Hepatocyte (in vitro differentiated cells): Measurements from ENCODE around the gene BLNK.

Experiments
- EZH2 ChIP-seq: fragments of 200-600 bp; sonication (generic); IDR thresholded peaks from 2 replicates; pipeline ENCODE4 v1.6.1; 2016; ENCODE audit warnings: antibody characterized with exemption, mild to moderate bottlenecking, borderline replicate concordance
- TF ChIP-seq, protein P1 (sequence below): fragments of 200-600 bp; sonication (generic); IDR thresholded peaks from 2 replicates; pipeline ENCODE4 v1.5.1; 2016; ENCODE audit warnings: antibody characterized with exemption, mild to moderate bottlenecking; ENCODE audit not compliant: poor library complexity

- TF ChIP-seq, protein P1, sequence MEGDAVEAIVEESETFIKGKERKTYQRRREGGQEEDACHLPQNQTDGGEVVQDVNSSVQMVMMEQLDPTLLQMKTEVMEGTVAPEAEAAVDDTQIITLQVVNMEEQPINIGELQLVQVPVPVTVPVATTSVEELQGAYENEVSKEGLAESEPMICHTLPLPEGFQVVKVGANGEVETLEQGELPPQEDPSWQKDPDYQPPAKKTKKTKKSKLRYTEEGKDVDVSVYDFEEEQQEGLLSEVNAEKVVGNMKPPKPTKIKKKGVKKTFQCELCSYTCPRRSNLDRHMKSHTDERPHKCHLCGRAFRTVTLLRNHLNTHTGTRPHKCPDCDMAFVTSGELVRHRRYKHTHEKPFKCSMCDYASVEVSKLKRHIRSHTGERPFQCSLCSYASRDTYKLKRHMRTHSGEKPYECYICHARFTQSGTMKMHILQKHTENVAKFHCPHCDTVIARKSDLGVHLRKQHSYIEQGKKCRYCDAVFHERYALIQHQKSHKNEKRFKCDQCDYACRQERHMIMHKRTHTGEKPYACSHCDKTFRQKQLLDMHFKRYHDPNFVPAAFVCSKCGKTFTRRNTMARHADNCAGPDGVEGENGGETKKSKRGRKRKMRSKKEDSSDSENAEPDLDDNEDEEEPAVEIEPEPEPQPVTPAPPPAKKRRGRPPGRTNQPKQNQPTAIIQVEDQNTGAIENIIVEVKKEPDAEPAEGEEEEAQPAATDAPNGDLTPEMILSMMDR: no peak
- no peak for TF ChIP-seq EZH2
Observed at GRCh38 chr10:96260014-96260413, 11.4 kb downstream of the BLNK start.
